ENCODE results near the gene STK38L. TPM values are rescaled to one million over a fixed set of nuclear protein-coding genes. Genes with fewer than 3 reads are reported as not detected.
A peak's percentile ranks its signal among the peaks of the same experiment; 100 is the strongest.

Gene STK38L
- total and polyA plus RNA-seq, 9 of the 15 experiments (the other 6 are each of a cell fraction or from before 2014, with no cell fraction given) = 2.6 to 10.7 (median 6.9) TPM

- Histone ChIP-seq H3K36me3 (ENCODE audit: control insufficient read depth, insufficient read depth, low read length) (no peaks in the 10 kb centered on the region; the same call in 2 of the 3 replicates), H3K9me3 (replicated peaks; ENCODE audit: control insufficient read depth, insufficient read depth, low read depth, low read length) (no peaks in the 10 kb centered on the region), H3K4me3 (no peak overlapping the region), H4K20me1 (replicated peaks; ENCODE audit: control insufficient read depth, insufficient read depth, low read length) (no peaks in the 10 kb centered on the region), H3K9ac (ENCODE audit: insufficient read depth in 1 of 2, low read depth in 2 of 2, low read length in 2 of 2) (no peak overlapping the region), H3K79me2 (ENCODE audit: control insufficient read depth, insufficient read depth, low read length) (no peaks in the 10 kb centered on the region), H3K27me3 (ENCODE audit: control insufficient read depth in 2 of 2, insufficient read depth in 2 of 2, low read length in 2 of 2) (no peaks in the 10 kb centered on the region), H3K27ac (ENCODE audit: extremely low read depth, low read depth, low read length) (no peak overlapping the region), H3K4me1 (replicated peaks in 1 of 2; ENCODE audit: control insufficient read depth in 2 of 2, insufficient read depth in 2 of 2, low read length in 2 of 2) (no peaks in the 10 kb centered on the region), H3K9me1 (ENCODE audit: control insufficient read depth, insufficient read depth, low read length) (no peaks in the 10 kb centered on the region), H2AFZ (ENCODE audit: low read depth, low read length) (no peak overlapping the region), H3K4me2 (ENCODE audit: insufficient read depth, low read length) (no peak overlapping the region)
- DNase-seq (ENCODE audit: extremely low read depth in 1 of 4, low spot score in 3 of 4) (no peak), ATAC-seq (no peak), FAIRE-seq (no peak)
- intact Hi-C loops (cut with micrococcal nuclease) = no loop called here
- BruUV-seq (replicated peaks) = no TSS peak
- 25% methylated on average over 1 of the region's 1 CpG for WGBS (ENCODE audit: insufficient coverage, low coverage, missing lambda C conversion rate)
- in situ Hi-C loops (cut with MboI) = no loop called here
- ChIA-PET CTCF (ENCODE audit: low intra/inter-chr PET ratio) (no interaction called here), POLR2A (interaction anchor here (2.2 kb wide), 1 partner anchor 13 kb away, joined by 8 read pairs; no protein-coding TSS in a partner anchor)
- TF ChIP-seq FOXM1 (IDR thresholded peaks at IDR 0.05; ENCODE audit: low read depth) = no peak
- TF ChIP-seq FOXM1 (CRISPR knock-in tag; IDR thresholded peaks at IDR 0.05; ENCODE audit: low read depth) = no peak
- TF ChIP-seq, protein P1, sequence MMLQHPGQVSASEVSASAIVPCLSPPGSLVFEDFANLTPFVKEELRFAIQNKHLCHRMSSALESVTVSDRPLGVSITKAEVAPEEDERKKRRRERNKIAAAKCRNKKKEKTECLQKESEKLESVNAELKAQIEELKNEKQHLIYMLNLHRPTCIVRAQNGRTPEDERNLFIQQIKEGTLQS (IDR thresholded peaks at IDR 0.05) = peak; percentile 21; the same call in 1 of the 2 replicates
- TF ChIP-seq, protein P1 (CRISPR knock-in tag; conservative IDR thresholded peaks at IDR 0.05) = no peak
Observed at GRCh38 chr12:27319409-27319808, 75.3 kb downstream of the STK38L start.

DNA sequence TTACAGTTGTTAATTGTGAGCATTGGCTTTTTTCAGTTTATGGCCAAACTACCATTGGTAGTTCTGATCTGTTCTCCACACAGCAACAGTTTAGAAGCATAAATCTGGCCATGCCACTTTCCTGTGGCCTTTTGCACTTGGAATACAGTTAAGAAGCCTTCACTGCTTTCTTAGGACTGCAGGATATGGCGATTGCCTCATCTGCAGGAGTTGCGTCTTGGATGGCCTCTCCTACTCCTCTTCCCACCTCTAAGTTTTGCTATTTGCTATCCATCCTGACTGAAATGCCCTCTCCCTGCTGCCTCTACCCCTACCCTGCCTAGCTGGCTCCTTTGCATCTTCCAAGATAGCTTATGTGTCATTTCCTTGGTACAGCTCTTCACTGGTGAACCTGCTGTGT is 75.8 kb downstream of the STK38L start:
- H3K4me1 ChIP-seq (replicated peaks in 1 of 2; ENCODE audit: control insufficient read depth in 2 of 2, insufficient read depth in 2 of 2, low read length in 2 of 2) = no peaks in the 10 kb centered on the region
- H3K79me2 ChIP-seq (ENCODE audit: control insufficient read depth, insufficient read depth, low read length) = no peaks in the 10 kb centered on the region
- no peaks in the 10 kb centered on the region for H3K27me3 ChIP-seq (ENCODE audit: control insufficient read depth in 2 of 2, insufficient read depth in 2 of 2, low read length in 2 of 2)
- intact Hi-C loops (cut with micrococcal nuclease) = no loop called here
- H3K9ac ChIP-seq (ENCODE audit: insufficient read depth in 1 of 2, low read depth in 2 of 2, low read length in 2 of 2) = no peak overlapping the region
- no peak overlapping the region for H3K4me2 ChIP-seq (ENCODE audit: insufficient read depth, low read length)
- BruUV-seq (replicated peaks) = no TSS peak
- no peak overlapping the region for H3K27ac ChIP-seq (ENCODE audit: extremely low read depth, low read depth, low read length)
- POLR2A ChIA-PET = interaction anchor here (2.2 kb wide), 1 partner anchor 14 kb away, joined by 8 read pairs; no protein-coding TSS in a partner anchor
- H2AFZ ChIP-seq (ENCODE audit: low read depth, low read length) = no peak overlapping the region
- H3K4me3 ChIP-seq = no peak overlapping the region
- ATAC-seq = no peak
- FAIRE-seq = no peak
- no peaks in the 10 kb centered on the region for H3K9me1 ChIP-seq (ENCODE audit: control insufficient read depth, insufficient read depth, low read length)
- TF ChIP-seq POLR3A (IDR thresholded peaks at IDR 0.05; ENCODE audit: borderline replicate concordance, extremely low read depth, insufficient read depth, insufficient read length) = no peak
- TF ChIP-seq, protein P2, sequence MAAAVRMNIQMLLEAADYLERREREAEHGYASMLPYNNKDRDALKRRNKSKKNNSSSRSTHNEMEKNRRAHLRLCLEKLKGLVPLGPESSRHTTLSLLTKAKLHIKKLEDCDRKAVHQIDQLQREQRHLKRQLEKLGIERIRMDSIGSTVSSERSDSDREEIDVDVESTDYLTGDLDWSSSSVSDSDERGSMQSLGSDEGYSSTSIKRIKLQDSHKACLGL (CRISPR knock-in tag; IDR thresholded peaks at IDR 0.05; ENCODE audit: borderline replicate concordance, poor library complexity, severe bottlenecking) = no peak
- no peak for TF ChIP-seq DMBX1 (CRISPR knock-in tag; IDR thresholded peaks at IDR 0.05; ENCODE audit: borderline replicate concordance)
- TF ChIP-seq CBX8 (IDR thresholded peaks at IDR 0.05; ENCODE audit: borderline replicate concordance, extremely low read depth, low read depth, low read length, poor library complexity, severe bottlenecking) = no peak
- TF ChIP-seq MYBL2 (IDR thresholded peaks at IDR 0.05; ENCODE audit: low read depth) = no peak
- no peak for TF ChIP-seq MYBL2 (CRISPR knock-in tag; IDR thresholded peaks at IDR 0.05; ENCODE audit: borderline replicate concordance)
- TF ChIP-seq SREBF1 (IDR thresholded peaks at IDR 0.05; ENCODE audit: borderline replicate concordance, low read depth, low read length) = no peak
- TF ChIP-seq ZNF41 (CRISPR knock-in tag; conservative IDR thresholded peaks at IDR 0.05) = no peak
- DNase-seq (ENCODE audit: extremely low read depth in 1 of 4, low spot score in 3 of 4) = no peak
- H3K9me3 ChIP-seq (replicated peaks; ENCODE audit: control insufficient read depth, insufficient read depth, low read depth, low read length) = no peaks in the 10 kb centered on the region
- in situ Hi-C loops (cut with MboI) = no loop called here
- H3K36me3 ChIP-seq (ENCODE audit: control insufficient read depth, insufficient read depth, low read length) = no peaks in the 10 kb centered on the region; the same call in 2 of the 3 replicates
- H4K20me1 ChIP-seq (replicated peaks; ENCODE audit: control insufficient read depth, insufficient read depth, low read length) = no peaks in the 10 kb centered on the region
- CTCF ChIA-PET (ENCODE audit: low intra/inter-chr PET ratio) = no interaction called here
- 67% methylated on average over 2 of the region's 2 CpGs for WGBS (ENCODE audit: insufficient coverage, low coverage, missing lambda C conversion rate)

Measured in K562 (cell line).